ENCODE data around the gene HPF1.

DNA sequence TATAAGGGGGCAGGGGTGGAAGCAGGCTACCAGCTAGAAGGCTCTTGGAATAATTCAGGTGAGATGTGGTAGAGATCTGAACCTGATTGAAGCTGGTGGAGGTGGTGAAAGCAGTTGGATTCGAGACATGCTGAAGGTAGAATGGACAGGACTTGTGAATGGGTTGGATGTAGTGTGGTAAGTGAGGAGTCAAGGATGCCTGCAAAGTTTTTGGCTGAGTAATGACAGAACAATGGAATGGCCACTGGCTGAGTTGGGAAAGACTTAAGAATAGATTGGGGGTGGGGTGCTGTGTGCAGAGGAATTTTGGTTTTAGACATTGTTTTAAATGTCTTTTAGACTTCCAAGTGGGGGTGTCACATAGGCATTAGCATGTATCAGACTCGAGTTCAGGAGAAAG lies 33.5 kb downstream of the HPF1 start:
- TF ChIP-seq, protein P1, sequence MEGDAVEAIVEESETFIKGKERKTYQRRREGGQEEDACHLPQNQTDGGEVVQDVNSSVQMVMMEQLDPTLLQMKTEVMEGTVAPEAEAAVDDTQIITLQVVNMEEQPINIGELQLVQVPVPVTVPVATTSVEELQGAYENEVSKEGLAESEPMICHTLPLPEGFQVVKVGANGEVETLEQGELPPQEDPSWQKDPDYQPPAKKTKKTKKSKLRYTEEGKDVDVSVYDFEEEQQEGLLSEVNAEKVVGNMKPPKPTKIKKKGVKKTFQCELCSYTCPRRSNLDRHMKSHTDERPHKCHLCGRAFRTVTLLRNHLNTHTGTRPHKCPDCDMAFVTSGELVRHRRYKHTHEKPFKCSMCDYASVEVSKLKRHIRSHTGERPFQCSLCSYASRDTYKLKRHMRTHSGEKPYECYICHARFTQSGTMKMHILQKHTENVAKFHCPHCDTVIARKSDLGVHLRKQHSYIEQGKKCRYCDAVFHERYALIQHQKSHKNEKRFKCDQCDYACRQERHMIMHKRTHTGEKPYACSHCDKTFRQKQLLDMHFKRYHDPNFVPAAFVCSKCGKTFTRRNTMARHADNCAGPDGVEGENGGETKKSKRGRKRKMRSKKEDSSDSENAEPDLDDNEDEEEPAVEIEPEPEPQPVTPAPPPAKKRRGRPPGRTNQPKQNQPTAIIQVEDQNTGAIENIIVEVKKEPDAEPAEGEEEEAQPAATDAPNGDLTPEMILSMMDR (IDR thresholded peaks at IDR 0.05), result no peak
- no peak for TF ChIP-seq POLR2A (IDR thresholded peaks at IDR 0.05)
